M059J (cell line): ENCODE data around the gene FAR2. TPM values are rescaled to one million over a fixed set of nuclear protein-coding genes. Genes with fewer than 3 reads are reported as not detected.
"Not testable (repeated sequence)": the region's sequence is repeated elsewhere in the genome, so short reads cannot be mapped to it uniquely, and the experiment has no call there.

Experiments
- DNase-seq: peaks from one replicate; pipeline ENCODE4 v3.0.0-alpha.2; 2012; ENCODE audit warnings: low read depth
- total RNA-seq: library from RNA; depleted of rRNA; stranded (reverse); fragments of >200 nt; shearing (Covaris generic); gene quantifications from 2 replicates; pipeline ENCODE4 v1.2.3, GENCODE V29; 2014; rRNA removed

Gene FAR2
- total RNA-seq, result 6.6 and 10.0 TPM in 2 replicates

GRCh38 chr12:29148911-29149690, at the start of gene FAR2:
TSS of gene FAR2 (plus strand) at chr12:29149278. CDS start at chr12:29270450, 121,172 bp downstream.
- peak; percentile 40 for DNase-seq

DNA sequence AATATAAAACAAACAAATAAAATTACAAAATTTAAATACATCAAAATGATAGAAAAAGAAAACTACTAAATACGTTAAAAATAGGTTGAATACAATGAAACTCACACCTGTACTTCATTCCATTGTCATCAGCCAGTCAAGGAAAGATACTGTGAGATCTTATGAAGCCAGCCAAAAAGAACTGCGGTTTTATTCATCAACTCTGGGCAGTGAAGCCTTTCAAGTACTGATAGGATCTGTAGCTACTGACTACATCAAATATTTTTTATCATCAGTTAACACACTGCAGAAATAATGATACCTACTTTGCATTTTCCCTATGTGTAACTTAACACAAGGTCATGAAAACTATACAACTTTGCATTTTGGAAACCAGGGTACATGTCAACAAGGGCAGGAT, 46.3 kb upstream of the FAR2 start:
- no peak for DNase-seq

GRCh38 chr12:29103539-29103974, 45.5 kb upstream of the FAR2 start:
- DNase-seq, result peak; percentile 24

DNA sequence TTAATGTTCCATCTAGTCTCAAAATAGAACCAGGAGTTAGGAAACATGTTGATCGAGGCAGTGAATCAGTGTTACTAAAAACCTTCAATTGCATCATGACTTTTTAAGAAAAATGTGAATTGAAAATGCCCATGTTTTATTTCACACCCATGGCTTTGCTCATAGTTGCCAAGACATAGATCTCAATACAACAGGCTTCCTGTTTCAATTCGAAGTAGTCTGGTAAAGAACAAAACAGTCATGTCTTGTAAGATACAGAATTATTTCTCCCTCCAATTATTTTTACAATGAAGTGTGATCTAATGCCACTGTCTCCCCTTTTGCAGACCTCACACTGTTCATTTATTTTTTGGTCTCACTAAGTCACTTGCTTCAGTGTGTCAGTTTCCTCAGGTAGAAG, 44.6 kb upstream of the FAR2 start:
- DNase-seq, result no peak

DNA sequence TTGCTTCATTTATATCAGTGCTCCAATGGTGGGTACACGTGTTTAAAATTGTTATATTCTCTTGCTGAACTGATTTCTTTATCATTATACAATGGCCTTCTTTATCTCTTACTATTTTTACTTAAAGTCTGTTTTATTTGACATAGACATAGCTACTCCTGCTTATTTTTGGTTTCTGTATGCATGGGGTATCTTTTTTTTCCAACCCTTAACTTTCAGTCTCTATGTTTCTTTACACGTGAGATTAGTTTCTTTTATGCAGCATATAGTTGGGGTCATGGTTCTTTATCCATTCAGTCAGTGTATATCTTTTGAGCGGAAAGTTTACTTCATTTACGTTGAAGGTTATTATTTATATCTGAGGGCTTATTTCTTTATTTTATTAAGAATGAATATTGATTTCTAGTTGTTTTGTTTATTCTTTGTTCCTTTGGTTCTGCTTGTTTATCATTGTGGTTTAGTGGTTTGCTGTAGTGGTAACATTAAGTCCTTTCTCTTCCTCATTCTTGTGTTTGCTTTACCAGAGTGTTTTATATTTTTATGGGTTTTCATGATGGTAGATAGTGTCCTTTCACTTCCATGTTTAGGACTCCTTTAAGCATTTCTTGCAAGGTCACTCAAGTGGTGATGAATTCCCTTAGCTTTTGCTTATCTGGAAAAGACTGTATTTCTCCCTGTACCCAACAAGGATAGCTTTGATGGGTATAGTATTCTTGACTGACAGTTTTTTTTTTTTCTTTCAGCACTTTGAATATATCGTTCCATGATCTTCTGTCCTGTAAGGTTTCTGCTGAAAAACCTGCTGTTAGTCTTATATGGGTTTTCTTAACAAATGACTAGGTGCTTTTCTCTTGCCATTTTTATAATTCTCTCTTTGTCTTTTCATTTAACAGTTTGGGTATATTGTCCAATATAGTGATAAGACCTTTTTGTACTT, 38.3 kb upstream of the FAR2 start:
- DNase-seq, result no peak

- DNase-seq, result peak; percentile 80
These were observed 36.0 kb upstream of the FAR2 start for GRCh38 chr12:29113101-29113500.

DNA sequence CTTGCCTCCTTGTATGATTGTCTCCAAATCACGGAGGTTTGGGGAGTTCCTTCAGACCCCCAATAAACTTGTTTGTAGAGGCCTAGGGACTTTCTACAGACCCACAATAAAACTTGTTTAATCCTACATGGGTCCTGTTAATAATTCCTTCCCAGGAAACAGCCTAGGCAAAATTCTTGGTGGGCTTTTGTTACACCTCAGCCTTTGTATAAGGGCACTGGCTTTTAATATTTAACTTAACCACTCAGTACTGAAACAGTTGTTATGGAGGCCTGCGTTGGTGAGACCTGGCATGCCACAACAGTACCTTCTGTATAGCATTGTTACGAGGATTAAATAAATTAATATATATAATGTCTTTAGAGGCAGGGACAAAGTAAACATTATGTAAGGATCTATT, 32.7 kb upstream of the FAR2 start:
- no peak for DNase-seq

- peak; percentile 42 for DNase-seq
These were observed 17.5 kb upstream of the FAR2 start for GRCh38 chr12:29131539-29131938.

DNA sequence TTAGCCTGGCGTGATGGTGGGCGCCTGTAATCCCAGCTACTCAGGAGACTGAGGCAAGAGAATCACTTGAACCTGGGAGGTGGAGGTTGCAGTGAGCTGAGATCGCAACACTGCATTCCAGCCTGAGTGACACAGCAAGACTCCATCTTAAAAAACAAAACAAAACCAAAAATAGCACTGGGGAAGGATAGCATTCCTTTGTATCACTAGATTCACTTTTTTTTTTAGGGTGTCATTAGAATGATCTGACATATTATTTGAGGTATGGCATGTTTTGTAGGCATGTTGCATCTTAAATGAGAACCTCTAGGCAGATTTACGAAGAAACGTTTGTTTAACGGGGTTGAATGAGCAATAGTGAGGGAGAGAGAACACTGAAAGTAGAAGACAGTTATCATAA, 16.8 kb upstream of the FAR2 start:
- DNase-seq, result no peak

GRCh38 chr12:29133181-29133580, 15.9 kb upstream of the FAR2 start:
- DNase-seq, result no peak

DNA sequence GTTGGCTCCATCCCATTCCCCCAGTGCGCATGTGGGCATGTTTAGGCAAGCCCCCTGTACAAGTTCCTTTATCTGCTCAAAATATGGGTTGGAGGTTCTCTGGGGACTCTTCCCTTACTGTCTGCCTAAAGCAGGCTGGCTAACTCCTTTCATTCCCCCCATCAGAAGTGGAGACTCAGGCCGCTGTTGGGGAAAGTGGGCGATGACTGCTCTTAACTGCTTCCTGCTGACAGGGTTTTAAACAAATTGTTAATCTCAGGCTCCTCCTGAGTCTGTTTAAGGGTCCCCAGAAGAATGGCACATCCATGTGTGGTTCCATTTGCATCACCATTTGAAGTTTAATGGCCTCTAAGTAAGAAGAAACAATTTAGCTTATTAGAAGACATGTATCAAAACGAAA, 15.4 kb upstream of the FAR2 start:
- DNase-seq, result no peak

DNA sequence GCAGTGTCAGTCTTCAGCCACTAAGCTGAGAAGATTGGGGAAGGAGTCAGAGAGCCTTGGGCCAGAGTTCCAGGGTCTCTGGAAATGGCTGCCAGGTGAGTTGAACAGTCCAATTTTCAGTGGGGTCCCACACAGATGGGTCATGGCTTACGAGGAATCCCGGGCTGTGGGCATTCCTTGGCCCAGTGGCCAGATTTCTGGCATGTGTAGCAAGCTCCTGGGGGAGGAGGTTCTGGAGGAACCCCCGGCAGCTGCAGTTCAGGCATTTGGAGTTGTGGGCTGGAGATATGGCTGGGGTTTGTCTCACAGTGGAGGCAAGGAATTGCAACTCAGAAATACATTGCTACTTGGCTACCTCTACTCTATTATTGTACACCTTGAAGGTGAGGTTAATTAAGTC, 10.8 kb upstream of the FAR2 start:
- DNase-seq, result not testable (repeated sequence)

DNA sequence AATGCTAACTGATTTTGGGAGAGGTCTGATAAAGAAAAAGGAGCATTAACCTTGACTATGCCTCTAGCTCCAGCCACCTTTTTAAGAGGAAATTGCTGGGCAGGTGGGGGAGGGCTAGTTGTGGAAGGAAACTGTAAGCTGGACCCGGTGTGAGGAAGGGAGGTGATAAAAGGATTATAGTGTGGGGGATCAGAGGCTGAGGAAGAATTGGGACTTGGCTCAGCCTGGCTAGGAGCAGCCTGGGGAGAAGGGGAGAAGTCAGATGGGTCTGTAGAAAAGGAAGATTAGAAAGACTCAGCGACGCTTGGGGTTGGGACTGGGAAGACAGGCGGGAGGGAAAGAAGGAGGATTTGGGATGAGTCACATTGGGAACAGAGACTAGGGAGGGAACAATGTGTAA, 10.2 kb upstream of the FAR2 start:
- DNase-seq, result not testable (repeated sequence)

GRCh38 chr12:29145372-29146170, 3.5 kb upstream of the FAR2 start:
- no peak for DNase-seq

GRCh38 chr12:29146196-29146595, 2.9 kb upstream of the FAR2 start:
- no peak for DNase-seq

GRCh38 chr12:29147731-29148595, 1.1 kb upstream of the FAR2 start:
- peak; percentile 51 for DNase-seq

- no peak for DNase-seq
These were observed 525 bp upstream of the FAR2 start for GRCh38 chr12:29148596-29148910.

DNA sequence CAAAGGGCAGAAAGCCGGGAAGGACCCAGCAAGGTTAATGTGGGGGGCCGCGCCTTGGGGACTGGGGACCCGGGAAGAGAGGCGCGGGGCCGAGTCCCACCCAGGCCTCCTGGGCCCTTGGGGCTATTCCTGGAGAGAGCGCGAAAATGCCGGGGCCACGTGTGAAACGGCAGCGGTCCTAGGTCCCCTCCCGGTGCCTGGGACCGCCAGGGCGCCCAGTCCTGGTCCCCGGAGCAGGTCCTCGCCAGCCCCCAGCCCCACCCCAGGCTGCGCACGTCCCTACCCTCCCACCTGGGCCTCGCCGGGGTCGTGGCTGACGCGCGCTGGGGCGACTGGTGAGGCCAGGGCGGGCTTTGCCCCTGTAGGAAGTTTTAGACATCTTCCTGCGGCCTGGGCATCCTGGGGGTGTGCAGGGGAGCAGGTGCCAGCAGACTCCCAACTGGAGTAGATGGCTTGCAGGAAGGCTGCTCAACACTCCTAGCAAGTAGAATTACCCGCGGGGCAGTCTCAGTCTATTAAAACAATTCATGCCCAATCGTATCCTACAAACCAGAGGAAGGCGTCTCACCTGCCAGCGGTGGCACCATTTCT, 708 bp downstream of the FAR2 start:
- no peak for DNase-seq

DNA sequence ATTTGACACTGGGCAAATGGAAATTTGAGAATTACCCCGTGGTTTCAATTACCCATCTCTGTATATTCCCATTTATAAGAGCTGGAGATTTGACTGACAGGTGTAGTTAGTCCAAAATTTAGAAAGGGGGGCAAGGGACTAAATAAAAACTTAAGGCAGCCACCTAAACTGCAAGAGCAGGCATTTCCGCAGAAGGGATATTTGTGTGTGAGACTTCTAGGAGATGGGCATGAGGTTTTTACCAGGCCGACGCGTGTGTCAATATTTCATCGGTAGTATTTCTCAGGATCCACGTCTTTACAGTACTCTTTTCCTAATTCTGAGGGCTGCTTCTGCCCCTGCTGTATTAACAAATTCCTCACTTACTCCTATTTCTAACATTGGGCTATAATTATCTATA, 1.4 kb downstream of the FAR2 start:
- DNase-seq, result no peak

- DNase-seq, result no peak
These were observed 3.3 kb downstream of the FAR2 start for GRCh38 chr12:29152223-29152868.
